HG03565 (cell line): ENCODE results near the gene NUMB.

Source experiments
- ATAC-seq: cut with Tn5 transposase; IDR thresholded peaks from one replicate; pipeline ENCODE4 v1.9.1; 2021; ENCODE audit warnings: mild to moderate bottlenecking, moderate library complexity; ENCODE audit not compliant: unreplicated experiment

NUMB gene

DNA sequence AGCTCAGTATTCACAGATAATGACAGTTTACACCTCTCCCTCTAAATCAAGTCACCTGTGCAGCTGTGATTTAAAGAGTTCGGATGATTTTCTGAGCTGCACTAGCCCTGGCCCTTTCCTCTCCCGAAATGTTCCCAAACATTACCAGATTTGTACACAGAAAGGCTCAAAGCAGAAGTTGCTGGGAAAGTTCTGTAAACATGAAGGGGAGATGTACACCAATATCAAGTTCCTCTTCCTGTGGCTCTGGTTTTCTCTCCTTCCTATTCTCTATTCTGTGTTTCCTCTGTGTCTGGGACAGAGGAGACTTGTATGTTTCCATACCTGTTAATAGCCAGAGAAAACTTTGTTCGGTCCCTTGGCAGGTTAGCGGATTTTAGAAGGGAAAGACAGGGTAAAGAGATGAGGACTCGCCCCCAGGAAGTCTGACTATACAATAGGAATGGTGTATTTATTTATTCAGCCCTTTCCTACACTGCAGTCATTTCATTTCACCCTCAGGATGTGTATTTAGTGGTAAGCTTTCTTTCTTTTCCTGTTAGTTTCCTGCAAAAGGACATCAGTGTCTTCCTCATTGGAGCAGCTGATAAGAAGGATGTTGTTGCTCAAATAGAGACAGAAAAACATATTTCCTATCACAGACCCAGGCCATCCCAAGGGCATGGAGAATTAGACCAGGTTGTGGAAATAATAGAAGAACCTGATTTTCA, 7.6 kb upstream of the NUMB start:
- no peak for ATAC-seq

DNA sequence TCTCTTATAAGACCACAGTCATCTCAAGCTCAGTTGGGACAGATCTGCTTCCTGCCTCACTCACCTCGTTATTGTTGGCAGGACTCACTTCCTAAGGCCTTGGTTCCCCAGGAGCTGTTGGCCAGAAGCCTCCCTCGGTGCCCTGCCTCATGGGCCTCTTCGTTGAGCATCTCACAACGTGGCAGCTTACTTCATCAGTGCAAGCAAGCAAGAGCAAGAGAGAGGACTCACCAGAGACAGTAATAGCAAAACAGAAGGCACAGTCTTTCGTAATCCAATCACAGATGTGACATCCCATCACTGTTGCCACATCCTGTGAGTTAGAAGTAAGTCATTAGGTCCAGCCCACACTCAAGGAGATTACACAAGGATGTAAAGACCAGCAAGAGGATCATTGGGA, 5.1 kb upstream of the NUMB start:
- ATAC-seq, result no peak

DNA sequence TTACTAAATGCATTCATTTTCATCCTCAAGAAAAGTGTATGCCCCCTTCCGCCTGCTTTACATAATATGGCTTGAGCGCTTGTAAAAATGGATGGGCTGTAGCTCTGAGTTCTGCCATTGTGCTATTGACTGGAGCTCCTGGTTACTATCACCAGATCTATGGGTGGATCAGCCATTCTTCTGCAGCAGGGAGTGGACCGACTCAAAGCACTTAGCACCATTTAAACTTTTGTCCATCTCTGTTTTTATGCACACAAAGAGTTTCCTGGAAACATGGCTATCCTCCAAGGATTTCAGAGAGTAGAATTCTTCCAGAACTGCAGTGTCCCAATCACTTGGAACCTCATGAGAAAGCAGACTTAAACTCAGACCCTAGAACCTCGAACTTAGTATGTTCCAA, 4.5 kb upstream of the NUMB start:
- no peak for ATAC-seq

DNA sequence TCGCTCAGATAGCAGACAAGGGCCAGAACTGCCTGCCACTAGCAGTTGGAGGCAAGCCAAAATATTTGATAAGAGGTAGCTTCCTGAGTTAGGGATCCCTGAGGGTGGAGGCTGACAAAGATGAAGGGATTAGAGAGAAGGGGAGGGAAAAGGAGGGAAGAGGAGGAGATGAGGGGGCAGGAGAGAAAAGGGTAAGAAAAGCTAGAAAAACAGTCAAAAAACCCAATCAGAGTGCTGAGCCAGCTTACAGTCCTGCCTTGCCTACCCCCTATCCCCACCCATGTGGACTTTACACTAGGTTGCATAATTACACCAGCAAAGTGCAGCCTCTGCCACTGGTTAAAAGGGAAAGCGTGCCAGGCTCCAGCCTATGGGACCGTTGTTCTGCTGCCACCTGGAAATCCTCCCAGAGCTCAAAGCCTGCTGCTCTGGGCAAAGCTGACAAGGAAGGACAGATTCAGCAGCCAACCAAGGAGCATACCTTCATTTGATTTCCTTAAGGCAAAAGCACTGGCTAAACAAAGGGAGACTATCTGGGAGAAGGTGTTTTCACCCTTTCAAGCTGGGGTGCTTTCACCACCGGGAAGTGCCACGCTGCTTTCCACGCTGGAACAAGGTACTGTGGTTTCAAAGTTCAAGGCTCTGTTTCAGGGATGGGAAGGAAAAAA, 3.8 kb upstream of the NUMB start:
- no peak for ATAC-seq

DNA sequence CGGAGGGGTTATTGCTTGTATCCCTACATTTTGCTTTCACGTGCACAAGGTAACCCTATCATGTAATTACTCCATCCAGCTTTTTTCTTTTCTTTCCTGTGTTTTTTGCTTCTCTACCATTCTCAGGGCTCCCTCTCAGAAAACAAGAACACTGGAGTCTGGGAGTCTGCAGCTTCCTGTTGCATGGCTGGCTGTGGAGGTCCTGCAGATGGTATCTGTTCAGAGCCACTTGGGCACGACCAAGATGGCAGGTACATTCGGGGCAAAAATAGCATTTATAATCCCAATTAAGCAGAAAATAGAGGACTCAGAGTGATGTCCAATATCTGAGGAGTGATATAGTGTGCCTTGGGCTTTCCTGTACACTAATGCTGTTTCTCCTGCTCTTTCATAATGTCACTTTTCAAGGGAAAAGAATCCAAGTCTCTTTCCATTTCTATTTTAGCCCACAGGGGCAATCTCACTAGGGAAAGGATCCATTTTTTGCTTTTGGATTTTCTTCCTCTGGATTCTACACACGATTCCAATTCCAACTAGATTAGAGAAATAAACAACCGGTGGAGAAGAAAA, 3.2 kb upstream of the NUMB start:
- no peak for ATAC-seq

DNA sequence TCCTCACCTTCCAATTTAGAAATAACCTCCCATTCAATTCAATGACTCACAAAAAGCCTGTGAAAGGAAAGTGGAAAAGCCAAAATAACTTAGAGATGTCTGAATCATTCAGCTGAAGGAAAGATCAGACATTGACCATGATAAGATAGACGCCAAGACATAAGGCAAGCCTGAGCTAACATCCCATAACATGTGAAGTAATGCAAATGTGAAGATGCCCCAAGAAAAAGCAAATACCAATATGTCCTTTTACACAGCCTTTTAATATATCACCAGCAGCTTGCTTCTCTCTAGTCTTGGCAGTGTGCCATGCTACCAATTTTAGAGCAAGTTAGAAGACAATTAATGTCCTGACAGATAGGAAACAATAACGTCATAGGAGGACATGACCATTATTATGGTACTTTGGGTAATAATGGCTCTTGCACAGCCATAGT, 2.4 kb upstream of the NUMB start:
- no peak for ATAC-seq

DNA sequence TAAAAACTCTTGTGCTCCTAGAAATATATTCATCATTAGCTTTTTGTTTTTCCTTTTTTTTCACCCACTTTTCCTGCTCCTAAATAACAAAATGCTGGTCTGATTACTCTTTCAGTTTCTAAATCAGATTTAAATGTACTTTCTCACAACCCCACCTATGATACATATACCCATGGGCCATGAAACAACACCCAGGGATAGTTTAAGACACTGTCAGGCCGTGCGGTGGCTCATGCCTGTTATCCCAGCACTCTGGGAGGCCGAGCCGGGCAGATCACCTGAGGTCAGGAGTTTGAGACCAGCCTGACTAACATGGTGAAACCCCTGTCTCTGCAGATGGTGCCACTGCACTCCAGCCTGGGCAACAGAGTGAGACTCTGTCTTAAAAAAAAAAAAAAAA, 1.6 kb upstream of the NUMB start:
- ATAC-seq, result no peak

DNA sequence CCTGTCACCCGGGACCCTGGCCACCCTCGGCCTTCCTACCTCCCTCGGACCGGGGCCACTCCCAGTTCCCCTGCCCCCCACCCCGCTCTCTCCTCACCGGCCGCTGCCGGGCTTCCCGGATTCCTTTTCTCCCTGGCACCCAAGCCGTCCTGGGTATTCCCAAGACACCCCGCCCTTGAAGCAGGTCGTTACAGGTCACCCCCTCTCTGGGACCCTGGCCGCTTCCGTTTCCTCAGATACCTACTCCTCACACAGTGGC, 493 bp downstream of the NUMB start:
- no peak for ATAC-seq

DNA sequence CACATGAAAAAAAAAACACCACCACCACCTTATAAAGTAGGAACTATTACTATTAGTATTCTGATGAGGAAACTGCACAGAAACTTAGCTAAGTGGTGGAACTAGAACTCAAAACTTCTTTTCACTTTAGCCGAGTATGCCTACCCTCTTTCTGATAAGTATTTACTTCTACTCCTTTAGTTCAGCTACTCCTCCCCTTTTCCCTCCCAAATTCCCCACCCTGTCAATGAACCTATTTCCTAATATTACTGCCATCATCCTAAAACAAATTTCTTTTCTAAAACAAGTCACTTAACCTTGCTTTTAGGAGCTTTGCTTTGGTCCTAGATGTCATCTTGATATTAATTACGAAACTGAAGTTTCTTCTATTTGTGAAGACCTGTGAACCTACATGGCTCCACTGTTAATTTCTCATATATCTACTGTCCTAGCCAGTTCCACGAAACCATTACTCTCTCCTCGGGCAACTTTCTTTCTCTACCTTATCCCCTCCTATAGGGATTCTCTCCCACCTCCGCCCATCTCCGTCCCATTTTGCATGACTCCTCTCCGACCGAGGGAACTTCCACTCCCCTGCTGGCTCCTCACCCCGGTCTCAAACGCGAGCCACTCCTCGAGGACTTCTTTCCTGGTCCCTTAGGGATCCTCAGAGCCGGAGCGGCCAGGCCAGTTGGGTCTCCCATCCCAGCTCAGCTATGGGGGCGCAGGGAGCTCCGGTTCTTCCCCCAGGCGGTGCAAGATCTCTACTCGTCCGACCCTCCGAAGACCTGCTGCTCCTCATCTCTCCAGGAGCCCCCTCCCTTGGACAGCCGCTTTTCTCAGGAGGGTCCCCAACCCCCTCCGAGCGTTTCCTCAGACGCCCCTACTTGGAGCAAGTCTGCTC, 1.1 kb downstream of the NUMB start:
- ATAC-seq, result no peak

DNA sequence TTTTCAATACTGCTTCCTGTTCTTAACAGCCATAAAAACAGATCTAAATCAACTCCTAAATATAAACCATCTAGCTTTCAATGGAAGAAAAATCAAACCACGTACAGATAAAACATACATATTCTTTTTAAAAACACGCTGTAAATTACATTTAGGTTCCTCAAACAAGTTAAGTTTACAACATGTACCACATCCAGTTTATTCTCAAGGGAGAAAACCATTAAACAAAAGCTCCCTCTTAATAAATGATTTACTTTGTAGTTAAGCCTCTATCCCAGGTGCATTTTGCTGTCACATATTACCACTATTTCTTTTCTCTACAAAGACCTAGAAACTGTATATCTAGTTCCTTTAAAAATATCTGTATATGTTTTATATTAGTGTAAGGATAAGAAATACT, 3.1 kb downstream of the NUMB start:
- no peak for ATAC-seq

DNA sequence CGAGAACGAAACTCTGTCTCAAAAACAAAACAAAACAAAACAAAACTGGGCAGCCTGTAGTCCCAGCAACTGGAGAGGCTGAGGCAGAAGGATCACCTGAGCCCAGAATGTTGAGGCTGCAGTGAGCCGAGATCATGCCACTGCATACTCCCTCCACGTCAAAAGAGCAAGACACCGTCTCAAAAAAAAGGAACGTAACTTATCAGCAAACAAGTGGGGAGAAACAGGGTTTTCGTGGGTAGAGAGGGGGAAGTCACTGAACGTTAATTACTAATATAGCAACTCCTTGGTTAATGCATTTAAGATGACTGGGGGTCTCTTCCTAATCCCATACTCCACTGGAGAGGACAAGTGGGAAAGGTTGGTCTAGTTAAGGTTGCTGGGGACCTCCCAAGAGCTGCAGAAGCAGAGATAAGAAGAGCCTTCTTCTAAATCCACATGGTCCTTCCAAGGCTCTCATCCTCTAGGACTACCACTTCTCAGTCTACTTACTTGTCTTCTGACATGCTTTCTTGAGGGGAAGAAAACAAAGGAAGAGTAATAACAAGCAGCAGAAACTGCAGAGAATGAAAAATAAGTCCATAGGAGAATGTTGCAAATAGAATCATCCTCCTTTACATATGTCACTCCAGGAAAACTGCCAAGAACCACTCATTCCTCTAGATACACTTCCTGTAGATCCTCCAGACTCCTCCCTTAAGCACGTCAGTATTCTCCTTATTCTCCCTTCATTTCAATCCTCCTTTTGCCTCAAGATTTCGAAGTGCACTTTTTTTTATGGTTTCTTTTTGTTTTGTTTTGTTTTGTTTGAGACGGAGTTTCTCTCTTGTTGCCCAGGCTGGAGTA, 5.8 kb downstream of the NUMB start:
- ATAC-seq, result no peak

DNA sequence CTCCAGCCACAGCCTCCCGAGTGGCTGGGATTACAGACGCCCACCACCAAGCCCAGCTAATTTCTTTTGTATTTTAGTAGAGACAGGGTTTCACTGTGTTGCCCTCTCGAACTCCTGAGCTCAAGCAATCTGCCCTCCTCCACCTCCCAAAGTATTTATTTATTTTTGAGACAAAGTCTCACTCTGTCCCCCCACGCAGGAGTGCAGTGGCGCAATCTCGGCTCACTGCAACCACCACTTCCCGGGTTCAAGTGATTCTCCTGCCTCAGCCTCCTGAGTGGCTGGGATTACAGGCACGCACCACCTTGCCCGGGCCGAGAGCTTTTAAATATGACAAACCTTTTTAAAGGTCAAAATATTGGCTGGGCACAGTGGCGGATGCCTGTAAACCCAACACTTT, 14.6 kb downstream of the NUMB start:
- ATAC-seq, result no peak

DNA sequence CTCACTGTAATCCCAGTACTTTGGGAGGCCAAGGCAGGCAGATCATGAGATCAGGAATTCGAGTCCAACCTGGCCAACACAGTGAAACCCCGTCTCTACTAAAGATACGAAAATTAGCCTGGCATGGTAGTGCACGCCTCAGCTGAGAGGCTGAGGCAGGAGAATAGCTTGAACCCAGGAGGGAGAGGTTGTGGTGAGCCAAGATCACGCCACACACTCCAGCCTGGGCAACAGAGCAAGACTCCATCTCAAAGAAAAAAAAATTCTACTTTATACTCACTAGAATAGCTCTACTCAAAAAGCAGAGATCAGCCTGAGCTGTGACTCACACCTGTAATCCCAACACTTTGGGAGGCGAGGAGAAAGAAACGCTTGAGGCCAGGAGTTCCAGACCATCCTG, 17.1 kb downstream of the NUMB start:
- ATAC-seq, result no peak

DNA sequence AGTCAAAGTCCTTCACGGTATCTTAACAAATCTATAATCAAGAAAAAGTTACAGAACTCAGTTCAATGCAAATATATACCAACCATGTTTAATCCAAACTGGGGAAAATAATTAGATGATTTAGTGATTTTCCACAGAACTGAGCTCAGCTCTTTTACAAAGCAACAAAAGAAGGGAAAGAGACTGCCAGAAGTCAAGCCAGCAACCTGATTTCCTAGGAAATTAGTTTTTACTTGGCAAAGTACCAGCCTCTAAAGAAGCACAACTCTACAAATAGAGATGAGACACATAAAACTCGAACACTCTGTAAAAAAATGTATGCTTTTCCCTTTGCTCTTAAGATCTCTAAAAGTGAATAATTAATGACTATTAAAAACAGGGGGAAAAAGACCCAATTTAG, 19.4 kb downstream of the NUMB start:
- ATAC-seq, result no peak

DNA sequence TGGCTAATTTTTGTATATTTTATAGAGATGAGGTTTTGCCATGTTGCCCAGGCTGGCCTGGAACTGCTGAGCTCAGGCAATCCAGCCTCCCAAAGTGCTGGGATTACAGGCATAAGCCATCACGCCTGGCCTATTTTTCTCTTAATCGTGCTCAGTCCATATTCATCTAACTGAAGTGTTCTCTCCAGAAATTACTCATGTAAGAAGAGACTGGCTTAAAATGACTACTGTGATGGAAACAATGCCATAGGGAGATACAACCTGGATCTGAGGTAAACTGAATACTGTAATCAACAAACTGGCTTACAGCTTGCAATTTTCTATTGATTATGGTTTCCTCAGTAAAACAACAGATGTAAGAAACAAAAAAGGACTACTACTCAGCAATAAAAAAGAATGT, 21.1 kb downstream of the NUMB start:
- no peak for ATAC-seq

DNA sequence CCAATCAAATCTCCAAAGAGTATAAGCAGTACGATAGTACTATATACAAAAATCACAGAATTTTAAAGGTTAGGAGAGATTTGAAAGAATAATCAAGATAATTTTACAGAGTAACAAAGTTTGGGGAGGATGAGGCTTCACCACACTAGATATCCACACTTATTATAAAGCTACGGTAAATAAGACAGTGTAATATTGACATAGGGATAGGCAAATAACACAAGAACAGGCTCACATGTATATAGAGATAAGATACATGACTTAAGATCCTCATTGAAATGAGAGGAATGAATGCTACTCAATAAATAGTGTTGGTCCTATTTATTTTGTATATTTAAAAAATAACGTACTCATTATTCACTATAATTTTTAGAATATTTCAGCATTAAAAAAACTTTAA, 26.2 kb downstream of the NUMB start:
- no peak for ATAC-seq

DNA sequence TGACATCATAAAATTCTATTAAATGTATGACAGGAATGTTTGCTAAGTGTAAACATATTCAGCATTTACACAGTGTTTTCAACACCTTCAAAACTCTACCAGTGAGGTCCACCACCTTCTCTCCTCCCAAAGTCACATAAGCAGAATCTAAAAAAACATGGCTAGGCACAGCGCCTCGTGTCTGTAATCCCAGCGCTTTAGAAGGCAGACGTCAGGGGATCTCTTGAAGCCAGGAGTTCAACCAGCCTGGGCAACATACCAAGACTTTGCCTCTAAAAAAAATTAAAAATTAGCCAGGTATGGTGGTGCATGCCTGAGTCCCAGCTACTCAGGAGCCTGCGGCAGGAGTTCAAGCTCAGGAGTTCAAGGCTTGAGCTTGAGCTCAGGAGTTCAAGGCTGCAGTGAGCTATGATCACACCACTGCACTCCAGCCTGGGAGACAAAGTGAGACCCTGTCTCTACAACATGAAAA, 30.0 kb downstream of the NUMB start:
- ATAC-seq, result no peak

DNA sequence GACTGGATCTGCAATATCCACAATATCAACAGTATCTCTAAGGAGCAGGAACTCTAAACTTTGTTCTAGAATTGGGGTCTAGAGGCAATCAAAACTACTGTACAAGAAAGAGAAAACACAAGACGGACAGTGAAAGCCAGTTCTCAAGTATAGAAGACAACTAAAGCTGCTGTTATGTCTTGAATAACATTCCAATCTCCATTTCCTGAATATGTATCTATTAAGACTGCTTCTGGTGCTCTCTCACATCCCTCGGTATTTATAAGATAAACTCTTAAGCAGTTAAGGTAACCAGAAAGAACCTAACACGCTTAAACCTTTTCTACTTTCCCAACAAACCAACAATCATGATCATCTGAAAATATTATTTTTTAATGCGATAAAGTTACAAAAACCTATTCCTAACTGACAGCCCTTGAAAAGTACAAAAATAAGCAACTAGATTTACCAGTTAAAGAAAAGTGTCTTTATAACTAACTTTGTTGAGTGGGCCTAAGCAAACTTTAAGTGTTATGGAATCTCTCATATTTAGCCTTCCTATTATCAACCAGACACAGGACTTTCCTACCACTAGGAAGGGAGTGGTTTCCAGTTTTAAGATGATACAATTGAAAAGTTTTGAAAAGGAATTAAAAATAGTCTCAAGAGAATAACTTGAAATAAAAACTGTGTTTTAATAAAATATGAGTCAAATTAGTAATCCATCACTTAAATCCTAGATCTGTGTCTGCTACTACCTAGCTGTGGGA, 30.7 kb downstream of the NUMB start:
- ATAC-seq, result no peak

DNA sequence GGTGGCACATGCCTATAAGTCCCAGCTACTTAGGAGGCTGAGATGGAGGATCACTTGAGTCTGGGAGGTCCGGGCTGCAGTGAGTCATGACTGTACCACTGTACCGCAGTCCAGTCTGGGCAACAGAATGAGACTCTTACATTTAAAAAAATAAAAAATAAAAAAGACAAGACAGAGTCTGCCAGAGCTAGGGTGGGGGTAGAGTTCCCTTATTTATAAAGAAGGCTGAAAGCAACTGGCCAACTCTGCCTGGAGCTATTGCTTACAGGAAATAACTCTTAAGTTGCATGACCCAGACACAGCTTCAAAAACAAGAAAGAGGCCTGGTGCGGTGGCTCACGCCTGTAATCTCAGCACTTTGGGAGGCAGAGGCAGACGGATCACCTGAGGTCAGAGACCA, 31.5 kb downstream of the NUMB start:
- no peak for ATAC-seq

DNA sequence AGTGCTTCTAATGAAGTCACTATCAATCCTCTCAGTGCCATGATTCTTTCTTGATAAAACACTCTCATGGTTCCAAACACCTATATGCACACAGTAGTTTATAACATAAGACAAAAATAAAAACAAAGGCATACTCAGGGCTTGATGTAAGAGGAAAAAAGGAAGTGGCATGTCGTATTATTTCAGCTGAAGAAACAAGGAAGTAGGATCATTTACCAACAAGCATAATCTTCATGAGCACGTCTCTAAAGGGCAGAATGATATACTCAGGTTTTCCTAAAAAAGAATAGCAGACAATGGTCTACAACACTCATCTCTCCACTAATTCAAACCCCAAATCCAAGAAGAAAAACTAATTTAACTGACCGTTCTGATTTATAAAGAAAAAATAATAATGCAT, 33.9 kb downstream of the NUMB start:
- ATAC-seq, result no peak
